GM18520 (cell line): ENCODE data around the gene HRNR.
"Not testable (repeated sequence)": the region's sequence is repeated elsewhere in the genome, so short reads cannot be mapped to it uniquely, and the experiment has no call there.

Experiments used
- ATAC-seq: cut with Tn5 transposase; IDR thresholded peaks from one replicate; pipeline ENCODE4 v1.9.1; 2021; ENCODE audit not compliant: unreplicated experiment

HRNR gene

GRCh38 chr1:152224093-152224492 lies at the start of gene HRNR:
Gene HRNR (minus strand): TSS chr1:152224193. CDS start chr1:152223253, 940 bp downstream.
- ATAC-seq, result no peak

GRCh38 chr1:152256394-152256793 lies 32.4 kb upstream of the HRNR start:
- ATAC-seq, result not testable (repeated sequence)

GRCh38 chr1:152252157-152252556 lies 28.2 kb upstream of the HRNR start:
- ATAC-seq, result no peak

GRCh38 chr1:152251391-152251790 lies 27.4 kb upstream of the HRNR start:
- no peak for ATAC-seq

GRCh38 chr1:152247316-152247715 lies 23.3 kb upstream of the HRNR start:
- no peak for ATAC-seq

- no peak for ATAC-seq
These were observed 20.7 kb upstream of the HRNR start for GRCh38 chr1:152244576-152245273.

GRCh38 chr1:152237093-152237492 lies 13.1 kb upstream of the HRNR start:
- no peak for ATAC-seq

- no peak for ATAC-seq
These were observed 4.8 kb upstream of the HRNR start for GRCh38 chr1:152228831-152229230.

- no peak for ATAC-seq
These were observed 3.4 kb upstream of the HRNR start for GRCh38 chr1:152227310-152227928.

GRCh38 chr1:152225678-152226077 lies 1.7 kb upstream of the HRNR start:
- no peak for ATAC-seq

- no peak for ATAC-seq
These were observed 3.5 kb downstream of the HRNR start for GRCh38 chr1:152220166-152221163.

- not testable (repeated sequence) for ATAC-seq
These were observed 4.6 kb downstream of the HRNR start for GRCh38 chr1:152219438-152219837.

- no peak for ATAC-seq
These were observed 5.1 kb downstream of the HRNR start for GRCh38 chr1:152218762-152219436.

- ATAC-seq, result not testable (repeated sequence)
These were observed 8.4 kb downstream of the HRNR start for GRCh38 chr1:152215604-152216003.

GRCh38 chr1:152214911-152215310 lies 9.1 kb downstream of the HRNR start:
- not testable (repeated sequence) for ATAC-seq

GRCh38 chr1:152198982-152199381 lies 25.0 kb downstream of the HRNR start:
- no peak for ATAC-seq

GRCh38 chr1:152197361-152197941 lies 26.5 kb downstream of the HRNR start:
- ATAC-seq, result no peak

GRCh38 chr1:152191711-152192110 lies 32.3 kb downstream of the HRNR start:
- ATAC-seq, result no peak

- ATAC-seq, result no peak
These were observed 32.7 kb downstream of the HRNR start for GRCh38 chr1:152191260-152191659.

- ATAC-seq, result no peak
These were observed 33.4 kb downstream of the HRNR start for GRCh38 chr1:152190589-152190988.
